GM12891 (cell line): ENCODE results near the gene TRAP1.

Experiments used
- PAX5 ChIP-seq: IDR thresholded peaks from 2 replicates; pipeline ENCODE4 v1.6.1; 2011; ENCODE audit warnings: low read length, moderate library complexity, mild to moderate bottlenecking; ENCODE audit not compliant: insufficient read depth, severe bottlenecking
- POLR2A ChIP-seq: IDR thresholded peaks from 2 replicates; pipeline ENCODE4 v1.6.1; 2011; ENCODE audit warnings: low read depth, low read length, control low read depth
- POLR2AphosphoS5 ChIP-seq: IDR thresholded peaks from 2 replicates; pipeline ENCODE4 v1.6.1; 2011; ENCODE audit warnings: low read depth, low read length, control low read depth
- POU2F2 ChIP-seq: IDR thresholded peaks from 2 replicates; pipeline ENCODE4 v1.6.1; 2011; ENCODE audit warnings: low read depth, mild to moderate bottlenecking, control low read depth, low read length, moderate library complexity
- SPI1 ChIP-seq: IDR thresholded peaks from 2 replicates; pipeline ENCODE4 v1.6.1; 2011; ENCODE audit warnings: low read depth, low read length, control low read depth
- TAF1 ChIP-seq: IDR thresholded peaks from 2 replicates; pipeline ENCODE4 v1.6.1; 2011; ENCODE audit warnings: low read depth, low read length, control low read depth

- TF ChIP-seq POLR2A, result no peak
- TF ChIP-seq TAF1, result no peak
- TF ChIP-seq POLR2AphosphoS5, result no peak
- TF ChIP-seq PAX5, result no peak
- no peak for TF ChIP-seq SPI1
- no peak for TF ChIP-seq POU2F2
These were observed 1.3 kb upstream of the TRAP1 start for GRCh38 chr16:3718628-3719027.
